B cell (primary cell): ENCODE results near the gene ITPK1. TPM values are rescaled to one million over a fixed set of nuclear protein-coding genes. Genes with fewer than 3 reads are reported as not detected.

Experiments
- ATAC-seq: fragments of 200-7000 bp; cut with Tn5 transposase; one replicate; pipeline ENCODE4 v1.10.0; 2021; ENCODE audit warnings: low read depth, mild to moderate bottlenecking, moderate number of reproducible peaks, moderate library complexity
- CTCF ChIA-PET: fragments of 350-600 bp; sonication (Branson Sonifier 250); formaldehyde crosslinking; loops from one replicate; lab custom pipeline; 2021; ENCODE audit warnings: antibody characterized with exemption, inconsistent platforms; lab: Charles Lee
- POLR2A ChIA-PET: fragments of 350-600 bp; sonication (Branson Sonifier 250); formaldehyde crosslinking; loops from one replicate; lab custom pipeline; 2021; ENCODE audit warnings: antibody characterized with exemption; lab: Charles Lee
- DNase-seq: peaks from one replicate; pipeline ENCODE4 v3.0.0; 2013
- H2AFZ ChIP-seq: 2 replicates; pipeline ENCODE4 v1.6.1; 2012; ENCODE audit warnings: mild to moderate bottlenecking, low read depth, low read length; ENCODE audit not compliant: insufficient read depth, poor library complexity, severe bottlenecking
- H3K27ac ChIP-seq, 2 donors: 1 replicate in 1 of 2; 2 replicates in 1 of 2; pipeline ENCODE4 v1.5.1; 2012 to 2013; ENCODE audit warnings: low read length in 2 of 2, mild to moderate bottlenecking in 2 of 2, moderate library complexity in 1 of 2
- H3K27me3 ChIP-seq, 4 experiments: fragments of 200-600 bp in 1 of 4; sonication (generic) in 1 of 4; replicated peaks in 1 of 4; 1 replicate in 2 of 4; 2 replicates in 2 of 4; pipeline versions ENCODE4 v1.6.1 to v1.7.0; 2013 to 2016; ENCODE audit warnings: low read length in 3 of 4, mild to moderate bottlenecking in 2 of 4, mixed read lengths in 1 of 4, moderate library complexity in 1 of 4; ENCODE audit not compliant: insufficient read depth in 4 of 4, control insufficient read depth in 3 of 4; ENCODE audit errors: control extremely low read depth in 1 of 4
- H3K36me3 ChIP-seq, 2 experiments: replicated peaks in 1 of 2; 1 replicate in 1 of 2; 2 replicates in 1 of 2; pipeline versions ENCODE4 v1.6.1 to v1.7.1; 2013; ENCODE audit warnings: low read length in 1 of 2; ENCODE audit not compliant: insufficient read depth in 2 of 2, control insufficient read depth in 1 of 2; ENCODE audit errors: control extremely low read depth in 1 of 2, extremely low read depth in 1 of 2
- H3K4me1 ChIP-seq, 2 donors: fragments of 200-600 bp in 1 of 2; sonication (generic) in 1 of 2; 1 replicate in 1 of 2; 2 replicates in 1 of 2; pipeline versions ENCODE4 v1.5.1 to v1.6.1; 2013 to 2017; ENCODE audit warnings: low read length in 2 of 2; ENCODE audit not compliant: control insufficient read depth in 2 of 2, insufficient read depth in 2 of 2
- H3K4me2 ChIP-seq: replicated peaks from 2 replicates; pipeline ENCODE3; 2012; ENCODE audit warnings: mild to moderate bottlenecking, low read depth, low read length; ENCODE audit not compliant: poor library complexity, severe bottlenecking
- H3K4me3 ChIP-seq, 5 experiments: fragments of 200-600 bp in 1 of 5; sonication (generic) in 1 of 5; 1 replicate in 3 of 5; 2 replicates in 2 of 5; pipeline versions ENCODE4 v1.5.1 to v1.7.0; 2011 to 2016; ENCODE audit warnings: low read length in 4 of 5, mild to moderate bottlenecking in 4 of 5, low read depth in 2 of 5, control low read depth in 1 of 5, moderate library complexity in 1 of 5; ENCODE audit not compliant: insufficient read depth in 1 of 5; ENCODE audit errors: control extremely low read depth in 1 of 5, extremely low read depth in 1 of 5
- H3K79me2 ChIP-seq: fragments of 200-600 bp; sonication (generic); one replicate; pipeline ENCODE4 v1.6.0; 2016; ENCODE audit warnings: low read length; ENCODE audit not compliant: control insufficient read depth, insufficient read depth
- H3K9ac ChIP-seq: fragments of 200-600 bp; sonication (generic); 2 replicates; pipeline ENCODE4 v1.6.1; 2017; ENCODE audit warnings: mild to moderate bottlenecking, low read length, moderate library complexity
- H3K9me3 ChIP-seq, 3 donors: one replicate each; pipeline versions ENCODE4 v1.6.1 to v1.7.1; 2013; ENCODE audit warnings: low read length in 2 of 3; ENCODE audit not compliant: control insufficient read depth in 2 of 3, insufficient read depth in 1 of 3; ENCODE audit errors: control extremely low read depth in 1 of 3
- H4K20me1 ChIP-seq: 2 replicates; pipeline ENCODE4 v1.6.0; 2012; ENCODE audit warnings: mild to moderate bottlenecking, low read length; ENCODE audit not compliant: insufficient read depth, control insufficient read depth, poor library complexity, severe bottlenecking
- H3K27ac Mint-ChIP-seq: one replicate; pipeline ENCODE4 v1.8.0; 2021; ENCODE audit warnings: mixed read lengths
- H3K27me3 Mint-ChIP-seq: one replicate; pipeline ENCODE4 v1.8.0; 2021; ENCODE audit warnings: mixed read lengths
- H3K4me1 Mint-ChIP-seq: one replicate; pipeline ENCODE4 v1.8.0; 2021; ENCODE audit warnings: mixed read lengths
- H3K4me3 Mint-ChIP-seq: one replicate; pipeline ENCODE4 v1.8.0; 2021; ENCODE audit warnings: mixed read lengths
- H3K9me3 Mint-ChIP-seq: one replicate; pipeline ENCODE4 v1.8.0; 2022; ENCODE audit warnings: mixed read lengths; ENCODE audit not compliant: insufficient read depth
- EZH2 ChIP-seq: IDR thresholded peaks from 2 replicates; pipeline ENCODE4 v1.6.1; 2012; ENCODE audit warnings: borderline replicate concordance, low read depth, mild to moderate bottlenecking, moderate library complexity, low read length; ENCODE audit not compliant: insufficient read depth, poor library complexity, severe bottlenecking
- WGBS: methylation state at CpG from one replicate; pipeline ENCODE4 v1.1.5; 2013; ENCODE audit warnings: missing lambda C conversion rate; ENCODE audit not compliant: insufficient coverage; 5-methylcytosine and 5-hydroxymethylcytosine counted together
- intact Hi-C: fragments of 100-400 bp; cut with micrococcal nuclease; formaldehyde crosslinking; loops from one replicate; pipeline ENCODE4 v1.10.0; 2022
- polyA plus RNA-seq: library from polyadenylated mRNA; depleted of rRNA; stranded (reverse); fragments of >200 nt; gene quantifications from 2 replicates; pipeline ENCODE4 v1.2.3, GENCODE V29; 2012
- total RNA-seq, 2 donors: library from RNA; stranded (reverse); fragments of 120-200 nt in 1 of 2; gene quantifications; 1 replicate in 1 of 2; 2 replicates in 1 of 2; pipeline versions ENCODE4 v1.2.3 to v1.2.4, GENCODE V29; 2013 to 2022
- TF ChIP-seq, protein P1 (sequence below): fragments of 200-600 bp; IDR thresholded peaks from one replicate; pipeline ENCODE4 v1.8.0; 2022; ENCODE audit warnings: antibody characterized with exemption, mild to moderate bottlenecking

The ITPK1 gene
- total and polyA plus RNA-seq, 2 donors (not counting 1 experiment from before 2014, with no cell fraction given), result 46.0 to 46.9 TPM

DNA sequence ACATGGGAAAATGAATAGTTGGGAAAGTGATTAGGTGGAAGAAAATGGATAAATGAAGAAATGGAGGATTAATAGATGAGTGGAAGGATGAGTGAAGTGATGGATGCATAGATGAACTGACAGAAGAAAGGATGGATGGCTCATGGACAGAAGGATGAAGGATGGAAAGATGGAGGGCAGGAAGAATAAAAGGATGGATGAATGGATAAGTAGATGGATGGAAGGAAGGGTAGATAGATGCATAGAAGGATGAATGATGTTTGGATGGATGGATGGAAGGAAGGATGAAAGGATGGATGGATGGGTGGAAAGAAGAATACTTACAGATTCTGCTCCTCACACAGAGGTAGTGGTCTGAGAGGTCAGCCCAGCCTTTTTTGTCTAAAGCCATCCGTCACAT, 228.6 kb downstream of the ITPK1 start:
- ChIA-PET CTCF (interaction anchor here (1.4 kb wide), 1 partner anchor 37 kb away, joined by 3 read pairs; no protein-coding TSS in a partner anchor), POLR2A (no interaction called here)
- no peaks in the 10 kb centered on the region for H3K9me3 Mint-ChIP-seq
- TF ChIP-seq EZH2, result no peak
- TF ChIP-seq, protein P1, sequence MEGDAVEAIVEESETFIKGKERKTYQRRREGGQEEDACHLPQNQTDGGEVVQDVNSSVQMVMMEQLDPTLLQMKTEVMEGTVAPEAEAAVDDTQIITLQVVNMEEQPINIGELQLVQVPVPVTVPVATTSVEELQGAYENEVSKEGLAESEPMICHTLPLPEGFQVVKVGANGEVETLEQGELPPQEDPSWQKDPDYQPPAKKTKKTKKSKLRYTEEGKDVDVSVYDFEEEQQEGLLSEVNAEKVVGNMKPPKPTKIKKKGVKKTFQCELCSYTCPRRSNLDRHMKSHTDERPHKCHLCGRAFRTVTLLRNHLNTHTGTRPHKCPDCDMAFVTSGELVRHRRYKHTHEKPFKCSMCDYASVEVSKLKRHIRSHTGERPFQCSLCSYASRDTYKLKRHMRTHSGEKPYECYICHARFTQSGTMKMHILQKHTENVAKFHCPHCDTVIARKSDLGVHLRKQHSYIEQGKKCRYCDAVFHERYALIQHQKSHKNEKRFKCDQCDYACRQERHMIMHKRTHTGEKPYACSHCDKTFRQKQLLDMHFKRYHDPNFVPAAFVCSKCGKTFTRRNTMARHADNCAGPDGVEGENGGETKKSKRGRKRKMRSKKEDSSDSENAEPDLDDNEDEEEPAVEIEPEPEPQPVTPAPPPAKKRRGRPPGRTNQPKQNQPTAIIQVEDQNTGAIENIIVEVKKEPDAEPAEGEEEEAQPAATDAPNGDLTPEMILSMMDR, result no peak
- H3K36me3 ChIP-seq, result no peaks in the 10 kb centered on the region
- H3K4me3 Mint-ChIP-seq, result no peak overlapping the region
- no peak overlapping the region for H3K4me3 ChIP-seq
- H3K27ac Mint-ChIP-seq, result no peak overlapping the region
- DNase-seq (no peak), ATAC-seq (no peak)
- H3K79me2 ChIP-seq, result no peaks in the 10 kb centered on the region
- H3K9me3 ChIP-seq, result peaks cover 0 to 14% (median 0%) of the 10 kb centered on the region in 3 donors
- no peak overlapping the region for H3K4me2 ChIP-seq
- no peak overlapping the region for H2AFZ ChIP-seq
- no peak overlapping the region for H3K27ac ChIP-seq
- WGBS, result no CpG with 5 or more reads among the region's 1 CpG
- peaks cover 37% of the 10 kb centered on the region for H3K27me3 Mint-ChIP-seq
- peaks cover 0 to 25% (median 5%) of the 10 kb centered on the region in 4 experiments for H3K27me3 ChIP-seq
- intact Hi-C loops, result no loop called here
- no peaks in the 10 kb centered on the region for H3K4me1 Mint-ChIP-seq
- no peak overlapping the region for H3K9ac ChIP-seq
- no peaks in the 10 kb centered on the region for H4K20me1 ChIP-seq
- no peaks in the 10 kb centered on the region for H3K4me1 ChIP-seq

Other genes starting within 250 kb of the ITPK1 start
- gene CHGA, start 192.8 kb downstream of the ITPK1 start, total RNA-seq, result not detected in 2 replicates
- not detected in 2 replicates for gene CHGA, start 192.8 kb downstream of the ITPK1 start, polyA plus RNA-seq
- gene MOAP1, start 69.0 kb upstream of the ITPK1 start, total RNA-seq, result 30.8 and 31.2 TPM in 2 replicates
- 74.9 and 110 TPM in 2 replicates for gene MOAP1, start 69.0 kb upstream of the ITPK1 start, polyA plus RNA-seq
- 18.0 and 18.8 TPM in 2 replicates for gene LYSET, start 69.4 kb upstream of the ITPK1 start, total RNA-seq
- 8.2 and 11.1 TPM in 2 replicates for gene LYSET, start 69.4 kb upstream of the ITPK1 start, polyA plus RNA-seq
- 8.9 and 9.9 TPM in 2 replicates for gene GON7, start 91.1 kb upstream of the ITPK1 start, total RNA-seq
- gene GON7, start 91.1 kb upstream of the ITPK1 start, polyA plus RNA-seq, result 4.3 and 6.1 TPM in 2 replicates
- gene UBR7, start 91.3 kb upstream of the ITPK1 start, total RNA-seq, result 17.3 and 19.1 TPM in 2 replicates
- gene UBR7, start 91.3 kb upstream of the ITPK1 start, polyA plus RNA-seq, result 11.3 and 14.3 TPM in 2 replicates
- 48.6 and 49.0 TPM in 2 replicates for gene BTBD7, start 217.1 kb upstream of the ITPK1 start, total RNA-seq
- 8.1 and 9.1 TPM in 2 replicates for gene BTBD7, start 217.1 kb upstream of the ITPK1 start, polyA plus RNA-seq
- not detected in 2 replicates for gene COX8C, start 231.3 kb upstream of the ITPK1 start, total RNA-seq
- not detected in 2 replicates for gene COX8C, start 231.3 kb upstream of the ITPK1 start, polyA plus RNA-seq